GM19467 (cell line): ENCODE results near the gene FRYL.
A peak's percentile ranks its signal among the peaks of the same experiment; 100 is the strongest.
"Not testable (repeated sequence)": the region's sequence is repeated elsewhere in the genome, so short reads cannot be mapped to it uniquely, and the experiment has no call there.

Experiments used
- ATAC-seq: cut with Tn5 transposase; IDR thresholded peaks from one replicate; pipeline ENCODE4 v1.9.1; 2021; ENCODE audit warnings: mild to moderate bottlenecking, moderate library complexity; ENCODE audit not compliant: unreplicated experiment

The FRYL gene

DNA sequence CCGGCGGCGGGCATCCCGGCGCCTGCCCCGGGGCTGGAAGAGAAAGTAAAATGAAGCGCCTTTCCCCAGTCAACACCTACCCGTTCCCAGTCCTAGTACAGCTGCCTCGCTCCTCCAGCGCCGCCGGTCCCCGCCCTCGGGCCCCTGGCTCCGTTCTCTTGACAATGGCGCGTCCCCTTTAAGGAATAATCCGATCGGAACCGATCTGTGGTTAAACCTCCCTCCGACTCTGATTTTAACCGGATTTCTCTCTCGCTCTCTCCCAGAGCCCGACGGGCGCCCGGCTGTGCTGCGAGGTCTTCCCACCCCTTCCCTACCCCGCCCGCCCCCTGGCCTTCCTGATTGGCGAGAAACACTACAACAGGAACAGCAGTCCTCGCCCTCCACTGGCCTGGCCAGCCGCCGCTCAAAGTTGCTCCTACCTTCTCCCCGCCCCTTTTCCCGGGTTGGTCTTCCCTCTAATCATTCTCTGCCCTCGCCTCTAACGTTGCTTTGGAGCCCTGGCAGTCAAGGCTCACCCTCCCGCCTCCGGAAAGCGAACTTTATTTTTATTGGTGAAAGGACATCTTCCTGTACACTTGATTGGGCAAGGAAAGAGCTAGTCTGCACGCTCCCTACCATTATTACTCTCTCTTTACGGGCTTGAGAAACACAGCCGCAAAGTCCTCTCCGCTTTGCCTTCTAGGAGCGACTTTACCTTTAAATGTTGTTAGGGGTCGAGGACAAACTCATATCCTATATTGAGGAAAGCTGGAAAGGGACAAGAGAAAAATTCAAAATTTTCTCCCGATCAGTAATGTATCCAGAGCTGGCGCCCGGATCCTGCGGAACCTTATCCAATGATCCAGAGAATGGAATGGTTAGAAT, at the start of gene FRYL:
FRYL (minus strand) TSS at position 282 of the 867 bp plus-strand sequence. CDS start 145,869 bp downstream, outside the sequence.
- peak; percentile 89 for ATAC-seq

DNA sequence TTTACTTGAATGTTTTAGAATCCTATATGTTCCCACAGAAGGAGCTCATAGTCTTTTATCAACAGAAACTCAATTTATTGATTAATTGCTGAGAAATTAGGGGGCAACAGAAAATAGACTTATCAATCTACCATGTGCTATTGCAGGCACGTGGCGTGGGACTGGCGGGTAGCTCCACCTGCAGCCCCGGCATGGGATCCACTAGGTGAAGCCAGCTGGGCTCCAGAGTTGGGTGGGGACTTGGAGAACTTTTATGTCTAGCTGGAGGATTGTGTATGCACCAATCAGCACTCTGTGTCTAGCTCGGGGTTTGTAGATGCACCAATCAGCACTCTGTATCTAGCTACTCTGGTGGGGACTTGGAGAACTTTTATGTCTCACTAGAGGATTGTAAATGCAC, 47.5 kb upstream of the FRYL start:
- no peak for ATAC-seq

DNA sequence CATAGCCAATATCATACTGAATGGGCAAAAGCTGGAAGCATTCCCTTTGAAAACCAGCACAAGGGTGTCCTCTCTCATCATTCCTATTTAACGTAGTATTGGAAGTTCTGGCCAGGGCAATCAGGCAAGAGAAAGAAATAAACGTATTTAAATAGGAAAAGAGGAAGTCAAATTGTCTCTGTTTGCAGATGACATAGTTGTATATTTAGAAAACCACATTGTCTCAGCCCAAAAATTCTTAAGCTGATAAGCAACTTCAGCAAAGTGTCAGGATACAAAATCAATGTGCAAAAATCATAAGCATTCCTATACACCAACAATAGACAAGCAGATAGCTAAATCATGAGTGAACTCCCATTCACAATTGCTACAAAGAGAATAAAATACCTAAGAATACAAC, 41.4 kb upstream of the FRYL start:
- ATAC-seq: not testable (repeated sequence)

DNA sequence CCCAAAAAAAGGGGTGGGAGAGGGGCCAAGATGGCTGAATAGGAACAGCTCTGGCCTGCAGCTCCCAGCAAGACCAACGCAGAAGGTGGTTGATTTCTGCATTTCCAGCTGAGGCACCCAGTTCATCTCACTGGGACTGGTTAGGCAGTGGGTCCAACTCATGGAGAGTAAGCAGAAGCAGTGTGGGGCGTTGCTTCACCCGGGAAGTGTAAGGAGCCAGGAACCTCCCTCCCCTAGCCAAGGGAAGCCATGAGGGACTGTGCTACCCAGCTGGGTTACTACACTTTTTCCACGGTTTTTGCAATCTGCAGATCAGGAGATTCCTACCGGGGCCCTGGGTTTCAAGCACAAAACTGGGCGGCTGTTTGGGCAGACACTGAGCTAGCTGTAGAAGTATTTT, 36.9 kb upstream of the FRYL start:
- ATAC-seq: no peak

DNA sequence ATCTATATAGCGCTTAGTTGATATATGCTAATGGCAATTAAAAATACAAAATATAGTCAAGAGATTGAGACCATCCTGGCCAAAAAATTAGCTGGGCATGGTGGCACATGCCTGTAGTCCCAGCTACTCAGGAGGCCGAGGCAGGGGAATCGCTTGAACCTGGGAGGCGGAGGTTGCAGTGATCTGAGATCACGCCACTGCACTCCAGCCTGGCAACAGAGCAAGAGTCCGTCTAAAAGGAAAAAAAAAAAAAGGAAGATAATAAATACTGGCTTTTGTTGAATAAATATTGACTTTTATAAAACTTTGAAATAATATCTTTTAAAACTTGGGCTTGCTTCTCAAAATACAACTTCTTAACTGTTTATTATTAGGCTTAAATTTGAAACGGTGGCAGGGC, 36.2 kb upstream of the FRYL start:
- not testable (repeated sequence) for ATAC-seq

DNA sequence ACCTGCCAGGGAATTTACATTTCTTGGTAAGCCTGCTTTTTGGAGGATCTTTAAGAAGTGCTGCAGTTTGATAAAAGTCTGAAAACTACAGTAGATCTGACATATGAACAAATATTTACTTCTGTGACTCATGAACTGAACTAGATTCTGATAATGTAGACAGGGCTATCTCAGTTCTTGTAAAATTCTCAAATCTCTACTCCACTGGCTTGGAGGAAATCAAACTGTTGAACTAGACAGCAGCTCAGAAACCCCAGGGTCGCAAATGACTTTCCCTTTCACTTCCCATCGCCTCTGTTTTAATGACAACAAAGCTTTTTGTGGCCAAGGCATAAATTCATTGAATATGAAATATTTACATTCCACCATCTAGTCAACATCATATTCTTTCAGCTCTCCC, 35.4 kb upstream of the FRYL start:
- peak; percentile 51 for ATAC-seq

DNA sequence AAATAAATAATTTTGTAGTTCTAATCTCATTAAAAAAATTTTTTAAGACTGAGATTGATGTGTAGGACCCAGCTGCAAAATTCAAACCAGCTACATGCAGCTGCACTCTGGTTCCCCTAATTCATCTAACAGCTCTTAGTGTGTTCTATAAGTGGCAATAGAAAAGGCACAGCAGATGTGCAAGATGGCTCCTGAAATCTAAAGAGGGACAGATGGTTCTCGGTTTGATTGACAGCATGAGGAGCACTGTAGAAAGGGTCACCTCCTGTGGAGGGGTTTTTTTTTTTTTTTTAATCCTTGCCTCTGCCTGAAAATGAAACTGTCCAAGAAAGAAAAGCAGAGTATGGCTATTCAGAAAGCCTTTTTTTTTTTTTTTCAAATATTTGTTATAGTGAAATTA, 33.9 kb upstream of the FRYL start:
- ATAC-seq: peak; percentile 57

DNA sequence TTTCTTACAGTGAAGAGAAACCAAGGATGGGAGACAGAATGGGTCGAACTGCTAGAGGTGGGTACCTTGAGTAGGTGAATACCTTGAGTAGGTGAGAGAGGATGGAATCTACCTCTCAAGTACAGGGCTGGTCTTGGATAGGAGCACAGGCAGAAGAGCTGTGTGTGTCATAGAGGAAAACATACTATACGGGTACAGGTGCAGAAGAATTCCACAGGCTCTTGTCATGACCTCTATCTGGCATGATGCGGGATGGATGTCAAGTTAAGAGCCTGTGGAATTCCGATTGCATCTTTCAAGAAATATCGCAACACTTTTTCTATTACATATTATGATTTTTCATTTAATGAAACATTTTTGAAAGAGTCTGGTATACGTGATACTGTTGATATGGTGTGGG, 32.8 kb upstream of the FRYL start:
- ATAC-seq: no peak

DNA sequence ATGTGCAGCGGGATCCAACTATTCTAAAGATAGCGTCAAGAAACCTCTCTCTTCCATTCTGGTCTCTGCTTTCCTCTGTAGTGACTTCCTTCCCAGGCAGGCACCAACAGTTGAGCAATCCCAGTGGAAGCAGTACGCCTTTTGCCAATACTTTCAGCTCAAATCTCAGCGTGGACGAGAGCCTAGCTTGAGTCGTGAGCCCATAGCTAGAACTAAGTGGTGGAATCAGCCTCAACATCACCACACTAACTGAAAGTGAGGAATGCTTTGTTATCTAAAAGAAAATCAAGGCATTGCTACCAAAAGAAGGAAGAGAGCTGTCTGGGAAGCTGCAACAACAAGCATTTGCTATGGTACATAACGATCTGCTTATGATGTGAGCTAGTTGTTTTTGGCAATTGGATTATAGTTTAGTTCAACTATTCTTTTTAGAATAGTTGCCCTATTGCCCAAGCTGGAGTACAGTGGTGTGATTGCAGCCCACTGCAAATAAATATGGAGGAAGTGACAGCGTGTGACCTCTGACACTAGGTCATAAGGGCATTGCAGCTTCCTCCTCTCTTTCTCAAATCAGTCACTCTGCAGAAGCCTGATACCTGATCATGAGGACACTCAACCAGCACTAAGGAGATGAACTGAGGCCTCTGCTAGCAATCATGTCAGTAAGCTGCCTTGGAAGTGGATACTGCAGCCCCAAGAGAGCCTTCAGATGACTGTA, 24.7 kb upstream of the FRYL start:
- ATAC-seq: no peak

DNA sequence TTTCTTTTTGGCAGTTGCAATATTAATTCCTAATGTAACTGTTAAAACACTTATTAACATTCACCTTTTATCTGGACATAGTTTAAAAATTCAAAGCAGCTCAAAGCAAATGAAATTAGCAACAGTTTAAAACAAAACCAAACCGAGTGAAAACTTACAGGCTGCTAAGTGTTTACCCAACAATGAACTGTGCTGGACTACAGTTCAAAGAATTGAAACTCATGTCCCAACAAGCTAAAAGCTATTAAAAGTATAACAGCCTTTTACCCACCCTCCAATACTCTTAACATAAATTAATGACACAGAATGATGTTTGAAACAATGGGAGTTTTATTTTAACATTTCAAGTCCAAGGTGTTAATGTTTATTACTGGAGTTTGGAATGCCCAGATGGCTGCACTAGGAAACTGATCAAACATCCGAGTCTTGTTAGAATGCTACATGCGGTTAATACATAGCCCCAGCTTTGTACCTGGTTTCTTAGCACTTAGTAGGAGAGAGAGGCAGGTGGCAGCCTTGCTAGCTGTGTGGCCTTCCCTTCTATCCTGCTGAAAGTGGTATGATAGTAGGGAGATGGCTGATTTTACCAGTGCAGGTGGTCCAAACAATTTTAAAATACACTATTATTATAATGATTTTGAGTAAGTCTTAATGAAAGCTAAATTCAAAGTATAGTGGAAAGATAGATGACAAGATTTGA, 21.1 kb upstream of the FRYL start:
- no peak for ATAC-seq

DNA sequence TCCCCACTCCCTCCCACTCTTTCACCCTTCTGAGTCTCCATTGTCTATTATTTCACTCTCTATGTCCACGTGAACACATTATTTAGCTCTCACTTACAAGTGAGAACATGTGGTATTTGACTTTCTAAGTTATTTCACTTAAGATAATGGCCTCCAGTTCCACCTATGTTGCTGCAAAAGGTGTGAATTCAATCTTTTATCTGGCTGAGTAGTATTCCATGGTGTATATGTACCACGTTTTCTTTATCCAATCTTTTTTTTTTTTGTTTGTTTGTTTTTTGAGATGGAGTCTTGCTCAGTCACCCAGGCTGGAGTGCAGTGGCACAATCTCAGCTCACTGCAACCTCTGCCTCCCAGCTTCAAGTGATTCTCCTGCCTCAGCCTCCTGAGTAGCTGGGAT, 20.1 kb upstream of the FRYL start:
- not testable (repeated sequence) for ATAC-seq

DNA sequence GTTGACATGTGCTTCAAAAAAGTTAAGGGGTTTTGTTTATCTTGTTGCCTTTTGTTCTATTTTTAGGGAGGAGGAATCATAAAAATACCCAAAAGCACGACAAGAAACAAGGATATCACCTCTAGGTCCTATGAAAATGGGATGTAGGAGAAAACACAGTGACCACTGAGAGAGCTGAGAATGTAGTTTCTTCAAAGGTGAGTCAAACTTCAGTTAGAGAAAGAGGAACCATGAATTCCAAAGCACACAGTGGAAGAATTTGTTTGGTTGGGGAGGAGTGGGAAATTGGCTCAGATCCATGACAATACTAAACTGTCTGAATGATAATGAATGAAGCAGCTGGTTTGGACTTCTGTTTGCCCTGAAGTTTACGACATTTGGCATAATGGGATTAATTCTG, 19.1 kb upstream of the FRYL start:
- ATAC-seq: no peak

DNA sequence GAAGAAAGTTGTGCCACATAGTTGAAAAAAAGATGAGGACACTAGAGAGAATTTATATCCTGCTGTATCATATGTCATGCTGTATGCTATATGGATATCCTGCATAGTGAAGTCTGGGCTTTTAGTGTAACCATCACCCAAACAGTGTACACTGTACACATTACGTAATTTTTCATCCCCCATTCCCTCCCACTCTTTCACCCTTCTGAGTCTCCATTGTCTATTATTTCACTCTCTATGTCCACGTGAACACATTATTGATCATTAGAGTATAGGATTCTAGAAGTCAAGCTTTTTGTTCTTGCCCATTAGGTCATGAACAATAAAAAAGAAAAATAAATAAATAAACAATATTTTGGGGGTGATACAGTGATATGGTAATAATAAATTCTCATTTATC, 18.0 kb upstream of the FRYL start:
- no peak for ATAC-seq

DNA sequence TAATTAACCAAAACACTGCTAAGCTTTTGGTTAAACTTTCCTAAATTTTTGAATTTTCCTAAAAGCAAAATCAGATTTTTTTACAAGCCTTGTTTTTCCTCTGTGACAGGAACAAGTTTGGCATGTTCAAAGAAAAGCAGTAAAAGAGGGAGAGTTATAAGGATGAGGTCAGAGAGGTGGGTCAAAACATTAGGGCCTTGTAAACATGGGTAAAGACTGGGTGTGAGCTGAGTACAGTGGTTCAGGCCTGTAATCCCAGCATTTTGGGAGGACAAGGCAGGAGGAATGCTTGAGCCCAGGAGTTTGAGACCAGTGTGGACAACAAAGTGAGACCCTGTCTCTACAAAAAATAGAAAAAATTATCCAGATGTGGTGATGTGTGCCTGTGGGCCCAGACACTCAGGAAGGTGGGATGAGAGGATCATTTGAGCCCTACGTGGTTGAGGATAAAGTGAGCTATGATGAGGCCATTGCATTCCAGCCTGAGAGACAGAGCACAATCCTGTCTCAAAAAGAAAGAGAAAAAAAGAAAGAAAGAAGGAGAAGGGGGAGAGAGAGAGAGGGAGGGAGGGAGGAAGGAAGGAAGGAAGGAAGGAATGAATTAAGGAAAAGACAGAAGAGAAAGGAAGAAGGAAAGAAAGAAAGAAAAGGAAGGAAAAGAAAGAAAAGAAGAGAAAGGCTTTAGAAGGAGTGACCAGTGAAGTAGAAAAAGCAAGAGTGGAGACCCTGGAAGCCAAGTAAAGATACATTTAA, 17.0 kb upstream of the FRYL start:
- ATAC-seq: no peak

DNA sequence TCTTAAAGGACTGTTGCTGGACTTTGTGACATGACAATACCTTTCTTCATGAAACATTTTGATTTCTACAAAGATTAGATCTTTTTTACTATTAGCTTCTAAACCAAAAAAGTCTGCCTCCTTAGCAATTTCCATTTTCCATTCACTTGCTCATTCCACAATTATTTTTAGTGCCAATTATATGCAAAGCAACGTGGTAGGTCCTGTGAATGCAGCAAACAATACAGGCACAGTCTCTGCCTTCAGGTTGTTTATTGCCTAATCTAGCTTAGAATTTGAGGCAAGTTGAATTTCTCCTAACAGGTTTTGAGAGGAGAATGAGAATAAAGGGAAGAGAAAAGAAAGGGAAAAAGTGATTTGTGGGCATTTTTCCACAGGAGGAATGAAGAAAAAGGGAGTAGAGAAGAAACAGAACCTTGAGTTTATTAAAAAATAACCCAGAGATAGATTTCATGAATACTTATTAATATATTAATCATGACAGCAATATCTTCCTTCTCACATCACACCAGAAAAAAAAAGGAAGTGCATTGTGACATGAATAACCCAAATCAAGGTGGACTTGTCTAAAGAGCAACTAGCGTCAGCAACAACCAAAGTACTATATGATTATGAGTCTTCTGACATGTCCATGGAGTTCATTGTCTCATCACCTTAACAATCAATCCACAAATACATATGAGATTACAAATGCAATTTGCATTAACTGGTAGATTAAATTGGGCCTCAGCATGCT, 16.3 kb upstream of the FRYL start:
- ATAC-seq: no peak

DNA sequence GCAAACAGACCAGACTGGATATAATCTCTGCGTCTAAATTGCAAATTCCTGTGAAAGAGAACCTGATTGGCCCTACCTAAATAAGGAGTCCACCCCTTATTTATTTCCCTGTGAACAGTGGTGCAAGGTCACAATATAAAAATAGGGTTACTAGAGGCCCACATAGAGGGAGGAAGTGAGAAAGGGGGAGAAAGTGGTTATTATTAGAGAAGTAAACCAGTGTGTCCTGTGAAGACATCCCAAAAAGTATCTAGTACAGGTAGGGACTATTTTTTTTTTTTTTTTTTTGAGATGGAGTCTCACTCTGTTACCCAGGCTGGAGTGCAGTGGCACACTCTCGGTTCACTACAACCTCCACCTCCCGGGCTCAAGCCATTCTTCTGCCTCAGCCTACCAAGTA, 15.0 kb upstream of the FRYL start:
- no peak for ATAC-seq

DNA sequence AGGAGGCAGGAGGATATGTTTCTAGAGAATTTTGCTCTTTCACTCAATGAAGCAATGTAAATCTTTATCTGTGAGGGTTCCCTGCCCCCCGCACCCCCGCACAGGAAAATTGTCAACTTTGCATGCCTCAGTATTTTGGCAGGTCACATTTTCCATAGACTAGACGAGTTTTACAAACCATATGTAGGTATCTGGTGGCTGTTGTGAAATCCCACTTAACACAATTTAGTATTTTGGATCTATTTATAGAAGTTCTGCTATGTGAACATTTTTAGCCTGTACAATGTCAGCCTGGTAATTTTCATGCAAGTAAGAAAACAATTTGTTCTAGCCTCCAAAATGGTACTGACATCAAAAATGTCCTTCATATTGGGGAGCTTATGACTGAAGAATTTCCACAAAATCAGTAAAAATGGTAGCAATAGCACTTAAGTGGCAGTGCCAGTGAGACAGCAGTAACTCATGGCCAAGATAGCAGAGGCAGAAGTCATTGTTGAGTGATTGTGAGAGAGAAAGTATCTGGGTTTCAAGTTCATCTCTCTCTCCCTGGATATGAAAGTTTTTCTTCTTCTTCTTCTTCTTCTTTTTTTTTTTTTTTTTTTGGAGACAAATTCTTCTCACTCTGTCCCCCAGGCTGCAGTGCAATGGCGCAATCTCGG, 12.4 kb upstream of the FRYL start:
- no peak for ATAC-seq

DNA sequence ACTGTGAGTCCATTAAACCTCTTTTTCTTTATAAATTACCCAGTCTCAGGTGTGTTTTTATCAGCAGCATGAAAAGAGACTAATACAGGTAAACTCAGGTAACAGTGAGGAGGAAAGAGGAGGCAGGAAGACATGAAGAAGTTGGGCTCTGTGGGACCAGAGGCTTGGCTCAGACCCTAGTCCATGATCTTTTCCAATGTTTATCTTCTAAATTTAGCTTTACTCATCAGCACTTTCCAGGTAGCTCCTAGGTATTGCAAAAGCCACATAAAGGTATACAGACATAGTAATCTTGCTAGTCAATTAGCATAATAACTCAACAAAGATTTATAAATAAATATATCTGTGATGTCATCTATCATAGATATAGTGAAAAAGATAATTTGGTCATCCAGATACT, 11.2 kb upstream of the FRYL start:
- no peak for ATAC-seq

DNA sequence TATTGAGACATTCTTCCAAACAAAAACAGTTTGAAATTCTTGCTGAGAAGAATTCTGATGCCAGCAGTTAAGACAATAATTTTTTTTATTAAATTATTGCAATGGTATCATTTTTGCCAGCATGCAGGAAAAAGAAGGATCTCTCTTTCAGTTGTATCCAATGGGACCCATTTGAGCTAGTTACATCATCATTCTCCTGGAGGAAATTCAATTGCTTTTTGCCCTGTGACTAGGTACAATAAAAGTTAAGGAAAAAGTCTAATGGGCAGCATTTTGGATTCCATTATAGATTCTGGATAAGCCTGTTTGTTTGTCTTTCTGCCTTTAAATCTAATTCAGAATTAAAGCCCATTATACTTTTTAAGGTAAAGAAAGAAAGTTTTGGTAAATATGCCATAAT, 10.5 kb upstream of the FRYL start:
- ATAC-seq: no peak

DNA sequence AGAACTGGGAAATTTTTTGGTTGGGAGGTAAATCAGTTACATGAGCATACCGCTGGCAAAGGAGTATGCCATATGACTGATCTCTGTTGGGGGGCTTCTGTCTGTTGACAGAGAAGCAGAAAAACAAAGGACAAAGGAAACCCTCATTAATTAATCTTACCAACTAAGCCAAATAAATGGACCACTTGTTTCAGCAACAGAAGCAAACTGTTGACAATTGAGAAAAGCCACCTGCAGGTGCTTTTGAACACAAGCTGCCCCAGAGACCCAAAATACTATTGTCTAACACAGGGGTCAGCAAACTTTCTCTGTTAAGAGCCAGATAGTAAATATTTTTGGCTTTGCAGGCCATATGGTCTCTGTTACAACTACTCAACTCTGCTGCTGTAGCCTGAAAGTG, 7.0 kb upstream of the FRYL start:
- no peak for ATAC-seq
